ENCODE data around the gene TCF7L2.

The TCF7L2 gene

GRCh38 chr10:113207924-113208323, 257.9 kb downstream of the TCF7L2 start:
- H3K9me3 ChIP-seq (ENCODE audit: control insufficient read depth in 1 of 2, low read length in 2 of 2) = peaks cover 2 to 11% of the 10 kb centered on the region in 2 donors
- no peaks in the 10 kb centered on the region for H3K27me3 ChIP-seq (ENCODE audit: control insufficient read depth in 1 of 2, insufficient read depth in 2 of 2, low read length in 2 of 2)
- no peaks in the 10 kb centered on the region for H3K4me1 ChIP-seq (ENCODE audit: control insufficient read depth in 1 of 2, insufficient read depth in 2 of 2, low read length in 2 of 2)
- H3K4me3 ChIP-seq (ENCODE audit: low read depth in 1 of 2, low read length in 2 of 2) = no peak overlapping the region
- H3K9ac ChIP-seq (ENCODE audit: low read depth in 1 of 2, low read length in 2 of 2) = no peak overlapping the region
- no peaks in the 10 kb centered on the region for H3K36me3 ChIP-seq (ENCODE audit: control insufficient read depth in 1 of 2, insufficient read depth in 2 of 2, low read length in 2 of 2)
- H3K27ac ChIP-seq (ENCODE audit: low read depth, low read length) = no peak overlapping the region

- no peaks in the 10 kb centered on the region for H3K36me3 ChIP-seq (ENCODE audit: control insufficient read depth in 1 of 2, insufficient read depth in 2 of 2, low read length in 2 of 2)
- H3K27me3 ChIP-seq (ENCODE audit: control insufficient read depth in 1 of 2, insufficient read depth in 2 of 2, low read length in 2 of 2) = no peaks in the 10 kb centered on the region
- peaks cover 0 to 3% of the 10 kb centered on the region in 2 donors for H3K9me3 ChIP-seq (ENCODE audit: control insufficient read depth in 1 of 2, low read length in 2 of 2)
- H3K9ac ChIP-seq (ENCODE audit: low read depth in 1 of 2, low read length in 2 of 2) = no peak overlapping the region
- no peak overlapping the region for H3K27ac ChIP-seq (ENCODE audit: low read depth, low read length)
- H3K4me1 ChIP-seq (ENCODE audit: control insufficient read depth in 1 of 2, insufficient read depth in 2 of 2, low read length in 2 of 2) = no peaks in the 10 kb centered on the region
- H3K4me3 ChIP-seq (ENCODE audit: low read depth in 1 of 2, low read length in 2 of 2) = no peak overlapping the region
Observed at GRCh38 chr10:113213035-113213434, 263.0 kb downstream of the TCF7L2 start.

- Histone ChIP-seq H3K9ac (ENCODE audit: low read depth in 1 of 2, low read length in 2 of 2) (no peak overlapping the region), H3K9me3 (ENCODE audit: control insufficient read depth in 1 of 2, low read length in 2 of 2) (no peaks in the 10 kb centered on the region), H3K4me1 (ENCODE audit: control insufficient read depth in 1 of 2, insufficient read depth in 2 of 2, low read length in 2 of 2) (no peaks in the 10 kb centered on the region), H3K27ac (ENCODE audit: low read depth, low read length) (no peak overlapping the region), H3K36me3 (ENCODE audit: control insufficient read depth in 1 of 2, insufficient read depth in 2 of 2, low read length in 2 of 2) (no peaks in the 10 kb centered on the region), H3K4me3 (ENCODE audit: low read depth in 1 of 2, low read length in 2 of 2) (no peak overlapping the region), H3K27me3 (ENCODE audit: control insufficient read depth in 1 of 2, insufficient read depth in 2 of 2, low read length in 2 of 2) (no peaks in the 10 kb centered on the region)
Observed at GRCh38 chr10:113214331-113214730, 264.3 kb downstream of the TCF7L2 start.

GRCh38 chr10:113216102-113216501, 266.1 kb downstream of the TCF7L2 start:
- H3K4me3 ChIP-seq (ENCODE audit: low read depth in 1 of 2, low read length in 2 of 2) = no peak overlapping the region
- no peaks in the 10 kb centered on the region for H3K9me3 ChIP-seq (ENCODE audit: control insufficient read depth in 1 of 2, low read length in 2 of 2)
- H3K9ac ChIP-seq (ENCODE audit: low read depth in 1 of 2, low read length in 2 of 2) = no peak overlapping the region
- no peaks in the 10 kb centered on the region for H3K27me3 ChIP-seq (ENCODE audit: control insufficient read depth in 1 of 2, insufficient read depth in 2 of 2, low read length in 2 of 2)
- H3K27ac ChIP-seq (ENCODE audit: low read depth, low read length) = no peak overlapping the region
- H3K4me1 ChIP-seq (ENCODE audit: control insufficient read depth in 1 of 2, insufficient read depth in 2 of 2, low read length in 2 of 2) = no peaks in the 10 kb centered on the region
- H3K36me3 ChIP-seq (ENCODE audit: control insufficient read depth in 1 of 2, insufficient read depth in 2 of 2, low read length in 2 of 2) = no peaks in the 10 kb centered on the region
